Gastrocnemius medialis (tissue), 4 donors: Measurements from ENCODE around the gene ACOT7.

ENCODE experiments used
- CTCF ChIP-seq, 5 experiments: fragments of 450-650 bp in 3 of 5; fragments of 200-600 bp in 2 of 5; sonication (generic) in 2 of 5; IDR thresholded peaks in 4 of 5; conservative IDR thresholded peaks in 1 of 5; 1 replicate in 4 of 5; 2 replicates in 1 of 5; pipeline ENCODE4 v1.5.1; 2016 to 2019; ENCODE audit warnings: antibody characterized with exemption in 5 of 5, mild to moderate bottlenecking in 3 of 5, moderate library complexity in 3 of 5
- POLR2A ChIP-seq, 2 donors: fragments of 450-650 bp; IDR thresholded peaks; one replicate each; pipeline ENCODE4 v1.6.1; 2017; ENCODE audit warnings: antibody characterized with exemption in 2 of 2, mild to moderate bottlenecking in 2 of 2, moderate library complexity in 2 of 2

GRCh38 chr1:6269296-6269695 lies 124.3 kb downstream of the ACOT7 start:
- no peak for TF ChIP-seq CTCF (IDR thresholded peaks at IDR 0.05 in 4 of 5, conservative IDR thresholded peaks at IDR 0.05 in 1 of 5)
- no peak for TF ChIP-seq POLR2A (IDR thresholded peaks at IDR 0.05)
